PFSK-1 (cell line): ENCODE data around the gene ZNF672.

ENCODE experiments used
- POLR2AphosphoS5 ChIP-seq: IDR thresholded peaks from 2 replicates; pipeline ENCODE4 v1.6.1; 2012; ENCODE audit warnings: low read depth, mild to moderate bottlenecking, control low read depth, low read length, moderate library complexity
- REST ChIP-seq, 2 experiments: IDR thresholded peaks; 2 replicates each; pipeline versions ENCODE4 v1.6.1 to v1.8.0; 2011 to 2012; ENCODE audit warnings: low read depth in 2 of 2, low read length in 2 of 2, control low read depth in 1 of 2, inconsistent platforms in 1 of 2, mild to moderate bottlenecking in 1 of 2, moderate library complexity in 1 of 2; ENCODE audit not compliant: insufficient read depth in 1 of 2
- TAF1 ChIP-seq: IDR thresholded peaks from 2 replicates; pipeline ENCODE4 v1.6.1; 2012; ENCODE audit warnings: low read length, control low read depth, borderline replicate concordance; ENCODE audit not compliant: insufficient read depth

DNA sequence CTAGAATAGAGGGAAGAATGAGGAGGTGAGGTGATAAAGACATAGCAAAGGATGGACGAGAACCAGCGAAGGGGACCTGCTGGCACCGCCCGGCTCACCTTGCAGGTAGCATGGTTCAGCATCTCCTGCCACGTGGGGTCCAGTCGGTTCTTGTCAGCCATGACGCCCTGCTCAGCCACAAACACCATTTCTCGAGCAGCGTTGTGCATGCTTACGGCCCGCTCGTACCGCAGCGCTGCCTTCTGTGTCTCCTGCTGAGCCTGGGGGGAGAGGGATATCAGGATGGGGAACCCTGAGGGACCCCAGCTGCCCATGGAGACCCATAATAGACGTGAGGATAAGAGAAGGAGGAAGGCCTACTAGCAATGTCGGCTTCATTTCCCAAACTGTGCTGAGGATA is 23.7 kb upstream of the ZNF672 start:
- no peak for TF ChIP-seq REST (IDR thresholded peaks at IDR 0.05; ENCODE audit: insufficient read depth in 1 of 2, low read depth in 2 of 2, low read length in 2 of 2)
- TF ChIP-seq POLR2AphosphoS5: no peak
- no peak for TF ChIP-seq TAF1
